ENCODE results near the gene ABCD3.
A peak's percentile ranks its signal among the peaks of the same experiment; 100 is the strongest.
"Not testable (repeated sequence)": the region's sequence is repeated elsewhere in the genome, so short reads cannot be mapped to it uniquely, and the experiment has no call there.

Gene ABCD3

DNA sequence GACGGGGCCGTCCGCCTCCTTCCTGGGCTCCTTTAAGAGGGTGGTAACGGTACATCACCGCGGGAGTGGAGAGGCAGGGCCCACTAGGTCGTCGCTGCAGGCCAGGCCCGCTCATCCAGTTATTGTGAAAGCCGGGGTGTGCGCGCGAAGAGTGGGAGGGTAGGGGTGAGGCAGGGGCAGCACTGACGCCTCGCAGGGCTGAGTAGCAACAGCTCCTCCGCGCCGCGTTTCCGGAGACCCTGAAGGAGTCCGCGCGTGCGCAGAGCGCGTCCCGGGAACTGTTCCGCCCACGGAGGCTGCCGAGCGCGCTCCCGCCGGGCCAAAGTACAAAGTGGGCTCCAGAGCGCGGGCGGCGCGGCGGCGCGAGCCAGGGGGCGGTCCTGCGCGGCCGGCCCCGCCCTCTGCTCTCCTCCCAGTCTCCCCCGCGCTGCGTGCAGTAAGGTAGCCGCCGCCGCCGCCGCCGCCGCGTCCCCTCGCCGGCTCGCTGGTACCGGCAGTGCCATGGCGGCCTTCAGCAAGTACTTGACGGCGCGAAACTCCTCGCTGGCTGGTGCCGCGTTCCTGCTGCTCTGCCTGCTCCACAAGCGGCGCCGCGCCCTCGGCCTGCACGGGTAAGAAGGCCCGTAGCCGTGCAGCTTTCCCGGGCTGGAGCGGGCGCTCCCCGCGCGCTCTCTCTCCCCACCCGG lies at the start of gene ABCD3:
Gene ABCD3 (plus strand): TSS at position 412 of the 686 bp plus-strand sequence. CDS start 90 bp downstream, at position 502.
- DNase-seq: peak; percentile 98

DNA sequence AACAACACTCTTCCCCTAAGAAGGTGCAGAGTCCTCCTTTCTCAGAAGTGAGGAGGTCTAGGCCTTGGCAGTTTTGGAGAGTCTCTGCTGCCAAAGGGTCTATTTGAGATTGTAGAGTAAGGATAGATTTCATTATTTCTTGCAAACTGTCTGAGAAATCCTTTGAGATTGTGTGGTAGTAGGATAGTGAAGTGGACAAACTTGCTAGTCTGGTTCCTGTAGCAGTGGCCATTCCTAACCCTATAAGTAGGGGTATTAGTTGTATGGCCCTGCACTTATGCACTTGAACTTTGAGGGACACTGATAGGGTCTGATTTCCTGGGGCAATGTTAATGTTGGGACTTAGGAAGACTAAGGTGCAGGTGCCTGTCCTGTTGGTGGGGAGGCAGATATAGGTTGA lies 45.4 kb upstream of the ABCD3 start:
- DNase-seq: not testable (repeated sequence)

DNA sequence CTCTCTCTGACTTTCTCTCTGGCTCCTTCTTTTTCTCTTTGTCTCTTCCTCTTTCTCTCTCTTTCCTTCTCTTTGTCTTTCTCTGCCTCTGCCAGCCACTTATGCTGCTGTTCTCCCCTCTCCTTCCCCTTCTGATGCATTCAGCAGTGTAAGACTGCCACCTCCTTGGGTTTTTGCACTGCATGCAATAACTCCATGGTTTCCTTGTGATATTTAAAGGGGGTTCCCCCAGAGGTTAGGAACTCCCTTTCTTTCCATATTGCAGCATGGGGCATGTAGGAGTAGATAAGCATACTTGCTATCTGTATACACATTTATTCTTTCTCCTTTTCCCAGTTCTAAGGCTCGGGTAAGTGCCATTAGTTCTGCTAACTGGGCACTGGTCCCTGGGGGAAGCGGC lies 44.9 kb upstream of the ABCD3 start:
- DNase-seq: not testable (repeated sequence)

DNA sequence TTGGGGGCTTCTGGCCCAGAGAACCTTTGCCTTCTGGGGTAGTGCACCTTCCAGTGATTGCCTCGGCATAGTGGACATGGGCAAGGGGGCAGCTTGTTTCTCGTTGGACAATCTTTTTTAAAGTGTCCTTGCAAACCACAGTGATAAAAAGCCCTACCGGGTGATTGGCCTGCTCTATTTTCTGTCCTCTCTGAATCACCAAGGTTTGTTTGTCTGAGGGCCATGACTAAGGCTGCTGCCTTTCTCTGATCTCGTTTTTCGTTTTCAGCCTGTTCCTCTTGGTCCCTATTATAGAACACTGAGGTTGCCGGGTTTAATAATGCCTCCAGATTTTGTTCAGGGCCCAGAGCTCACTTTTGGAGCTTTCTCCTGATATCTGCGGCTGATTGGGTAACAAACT lies 42.5 kb upstream of the ABCD3 start:
- DNase-seq: not testable (repeated sequence)

DNA sequence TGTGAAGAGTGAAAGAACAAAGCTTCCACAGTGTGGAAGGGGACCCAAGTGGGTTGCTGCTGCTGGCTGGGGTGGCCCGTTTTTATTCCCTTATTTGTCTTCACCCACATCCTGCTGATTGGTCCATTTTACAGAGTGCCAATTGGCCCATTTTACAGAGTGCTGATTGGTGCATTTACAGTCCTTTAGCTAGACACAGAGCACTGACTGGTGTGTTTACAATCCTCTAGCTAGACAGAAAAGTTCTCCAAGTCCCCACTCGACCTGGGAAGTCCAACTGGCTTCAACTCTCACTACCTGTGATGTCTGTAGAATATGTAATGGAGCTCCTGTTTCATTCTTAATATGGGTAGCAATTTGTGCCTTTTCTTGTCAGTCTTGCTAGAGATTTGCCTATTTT lies 39.7 kb upstream of the ABCD3 start:
- not testable (repeated sequence) for DNase-seq

DNA sequence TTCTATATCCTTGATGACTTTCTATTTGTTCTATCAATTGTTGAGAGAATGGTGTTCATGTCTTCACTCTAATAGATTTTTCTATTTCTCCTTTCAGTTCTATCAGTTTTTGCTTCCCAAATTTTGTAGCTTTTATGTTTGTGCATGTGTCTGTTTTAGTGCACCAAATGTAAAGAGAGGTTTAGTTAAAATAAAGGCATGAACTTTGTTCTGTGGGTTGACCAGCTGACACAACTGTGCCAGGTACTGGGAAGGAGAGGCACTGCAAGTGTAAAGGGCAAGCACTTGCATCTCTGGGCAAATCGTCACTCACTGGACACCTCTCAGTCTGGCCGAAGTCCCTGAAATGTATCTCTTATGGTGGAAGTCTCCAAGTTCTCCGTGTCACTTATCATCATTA lies 38.6 kb upstream of the ABCD3 start:
- no peak for DNase-seq

DNA sequence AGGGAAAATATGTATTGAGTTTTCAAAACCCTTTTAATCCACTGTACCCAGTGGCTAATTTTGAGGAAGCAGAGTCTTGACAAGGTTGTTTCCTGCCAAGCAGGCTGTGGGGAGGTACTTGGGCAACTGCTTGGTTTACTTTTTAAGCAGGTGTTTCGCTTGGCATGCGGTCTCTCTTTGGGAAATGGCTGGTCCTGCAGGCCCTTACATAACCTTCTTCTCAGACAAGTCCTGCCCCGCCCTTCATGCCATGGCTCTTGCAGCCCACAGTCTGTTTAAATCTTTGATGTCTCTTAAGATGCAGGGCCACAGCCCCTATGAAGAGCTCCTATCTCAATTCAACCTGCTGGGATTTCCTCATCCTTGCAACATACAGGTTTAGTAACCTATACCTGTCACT lies 36.0 kb upstream of the ABCD3 start:
- DNase-seq: no peak

DNA sequence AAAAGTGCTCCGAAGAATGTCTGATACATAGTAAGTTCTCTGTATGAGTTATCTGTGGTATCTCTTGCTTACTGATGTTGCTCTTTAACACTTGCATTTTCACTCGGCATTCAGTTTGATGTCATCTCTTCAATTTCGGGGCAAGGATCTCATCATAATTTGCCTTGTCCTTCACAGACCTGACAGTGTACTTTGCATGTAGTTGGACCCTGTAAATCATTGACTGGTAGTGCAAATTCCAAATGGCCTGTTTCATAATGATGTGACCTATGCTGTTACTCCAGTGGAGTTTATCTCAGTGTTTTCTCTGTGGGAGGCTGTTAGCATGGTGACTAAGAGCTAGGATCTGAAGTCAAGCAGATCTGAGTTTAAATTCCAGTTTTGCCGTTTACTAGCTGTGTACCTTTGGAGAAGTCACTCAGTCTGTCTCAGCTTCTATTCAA lies 34.2 kb upstream of the ABCD3 start:
- no peak for DNase-seq

DNA sequence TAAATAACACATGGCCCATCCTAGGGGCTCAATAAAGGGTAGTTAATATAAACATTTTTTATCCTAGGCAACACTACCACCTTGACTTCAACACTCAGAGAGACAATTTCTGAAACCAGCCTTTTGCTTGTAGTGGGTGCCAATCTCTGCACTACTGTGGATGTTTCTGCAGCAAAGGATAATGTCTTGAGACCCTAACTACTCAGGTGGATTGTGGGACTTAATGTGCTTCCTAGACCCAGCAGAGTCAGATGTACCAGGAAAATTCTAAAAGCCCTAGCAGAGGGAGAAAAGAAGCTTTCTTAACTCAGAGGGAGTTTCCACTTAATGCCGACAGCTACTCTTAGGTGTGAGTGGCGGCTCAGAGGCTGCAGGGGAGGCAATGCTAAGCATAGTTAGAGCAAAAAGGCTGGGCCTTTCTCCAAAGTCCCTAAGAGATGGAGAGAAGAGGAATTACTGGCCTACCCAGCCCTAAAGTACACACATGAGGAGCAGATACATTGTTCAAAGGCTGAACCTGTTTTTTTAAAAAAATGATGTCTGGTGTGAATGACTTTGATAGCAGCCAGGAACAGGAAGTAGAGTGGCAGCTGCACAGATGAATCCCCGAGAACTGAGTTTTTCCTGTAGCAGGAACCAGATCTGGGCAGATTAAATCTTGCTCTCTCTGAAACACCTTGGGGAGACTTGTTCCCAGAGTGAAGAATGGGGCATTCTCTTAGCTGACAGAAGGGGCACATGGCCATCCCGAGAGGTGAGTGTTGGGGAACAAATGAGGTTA lies 33.5 kb upstream of the ABCD3 start:
- DNase-seq: peak in 1 of 2 donors; percentile 13

DNA sequence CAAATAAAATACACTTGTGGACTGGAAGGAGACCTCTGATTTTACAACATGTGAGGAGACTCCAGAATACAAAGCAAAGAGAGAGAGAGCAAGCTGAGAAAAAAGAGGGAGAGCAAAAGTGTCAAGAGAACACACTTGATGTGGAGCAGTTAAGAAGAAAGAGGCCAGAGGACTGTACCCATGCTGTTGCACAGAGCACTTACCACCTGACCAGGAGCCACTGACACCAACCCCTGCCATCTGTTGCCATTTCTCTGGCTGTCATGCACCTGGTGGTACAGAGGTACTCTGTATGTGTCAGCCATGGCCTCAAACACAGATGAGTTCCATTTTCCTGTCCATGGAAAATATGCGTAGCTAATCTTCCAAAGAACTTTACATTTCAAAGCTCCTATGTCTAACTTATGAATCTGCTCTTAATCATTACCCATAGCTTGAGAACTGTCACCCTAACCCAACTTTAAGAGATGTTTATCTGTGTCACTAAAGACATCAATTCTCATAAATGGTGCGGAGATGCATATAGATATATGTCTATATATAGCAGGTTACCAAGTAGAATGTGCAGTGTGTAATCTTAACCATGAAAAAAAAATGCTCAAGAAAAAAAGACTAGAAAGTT lies 32.8 kb upstream of the ABCD3 start:
- DNase-seq: no peak

DNA sequence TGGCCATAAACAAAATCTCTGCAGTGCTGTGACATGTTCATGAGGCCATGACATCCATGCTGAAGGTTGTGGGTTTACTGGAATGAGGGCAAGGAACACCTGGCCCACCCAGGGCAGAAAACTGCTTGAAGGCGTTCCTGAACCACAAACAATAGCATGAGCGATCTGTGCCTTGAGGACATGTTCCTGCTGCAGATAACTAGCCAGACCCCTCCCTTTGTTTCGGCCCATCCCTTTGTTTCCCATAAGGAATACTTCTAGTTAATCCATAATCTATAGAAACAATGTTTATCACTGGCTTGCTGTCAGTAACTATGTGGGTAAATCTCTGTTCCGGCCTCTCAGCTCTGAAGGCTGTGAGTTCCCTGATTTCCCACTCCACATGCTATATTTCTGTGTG lies 28.9 kb upstream of the ABCD3 start:
- no peak for DNase-seq

DNA sequence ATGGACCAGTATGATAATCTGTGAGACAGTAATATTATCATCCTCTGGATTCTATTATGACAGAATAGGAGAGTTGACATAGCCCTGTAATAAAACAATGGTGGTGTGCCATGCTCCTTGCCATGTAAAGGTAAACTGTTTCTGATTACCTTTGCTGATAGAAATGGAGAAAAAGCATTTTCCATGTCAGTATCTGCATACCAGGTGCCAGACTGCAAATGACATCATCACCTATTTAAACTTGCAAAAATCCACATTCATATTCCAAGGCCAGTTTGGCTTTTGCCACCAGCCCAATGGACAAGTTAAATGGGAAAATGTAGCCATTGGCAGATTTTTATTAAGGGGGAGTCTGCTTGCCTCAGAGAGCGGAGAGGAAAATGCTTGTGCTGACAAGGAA lies 23.9 kb upstream of the ABCD3 start:
- no peak for DNase-seq

DNA sequence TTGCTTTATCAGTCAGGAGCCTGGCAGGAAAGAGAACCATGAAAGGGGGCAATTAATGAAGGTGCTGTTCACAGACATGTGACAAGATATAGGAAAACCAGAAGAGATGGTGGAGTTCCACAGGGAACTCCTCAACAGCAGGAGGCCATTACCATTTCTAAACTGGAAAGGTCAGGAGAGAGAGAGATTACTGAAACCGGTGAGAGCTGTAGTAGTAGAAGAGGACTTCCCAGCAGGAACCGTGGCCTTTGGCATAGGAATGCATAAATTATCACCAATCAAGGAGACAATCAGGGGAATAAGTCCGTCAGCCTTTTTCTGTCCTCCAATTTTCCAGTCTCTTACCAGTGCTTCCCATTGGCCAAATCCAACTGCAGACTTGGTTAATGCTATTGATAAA lies 23.0 kb upstream of the ABCD3 start:
- DNase-seq: no peak

DNA sequence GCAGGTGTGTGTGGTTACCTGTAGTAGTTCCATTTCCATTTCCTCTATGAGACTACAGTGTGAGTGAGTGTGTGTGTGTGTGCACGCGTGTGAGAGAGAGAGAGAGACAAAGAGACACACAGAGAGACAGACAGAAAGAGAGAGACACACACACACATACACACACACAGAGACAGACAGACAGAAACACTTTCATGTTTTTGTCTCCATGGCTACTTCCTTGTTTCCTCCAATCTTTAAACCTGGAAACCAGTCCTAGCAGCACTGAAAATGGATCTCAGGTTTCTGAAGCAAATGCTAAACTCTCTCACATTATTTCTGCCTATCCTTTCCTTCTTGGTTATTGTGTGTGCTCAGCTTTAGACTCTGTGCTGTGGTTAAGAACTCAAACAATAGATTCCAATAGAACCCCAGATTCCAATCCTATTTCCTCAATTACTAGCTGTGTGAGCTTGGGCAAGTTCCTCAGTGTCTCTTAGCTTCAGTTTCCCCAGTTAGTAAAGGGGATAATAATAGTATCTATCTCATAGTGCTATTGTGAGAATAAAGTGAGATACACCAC lies 22.4 kb upstream of the ABCD3 start:
- DNase-seq: no peak

DNA sequence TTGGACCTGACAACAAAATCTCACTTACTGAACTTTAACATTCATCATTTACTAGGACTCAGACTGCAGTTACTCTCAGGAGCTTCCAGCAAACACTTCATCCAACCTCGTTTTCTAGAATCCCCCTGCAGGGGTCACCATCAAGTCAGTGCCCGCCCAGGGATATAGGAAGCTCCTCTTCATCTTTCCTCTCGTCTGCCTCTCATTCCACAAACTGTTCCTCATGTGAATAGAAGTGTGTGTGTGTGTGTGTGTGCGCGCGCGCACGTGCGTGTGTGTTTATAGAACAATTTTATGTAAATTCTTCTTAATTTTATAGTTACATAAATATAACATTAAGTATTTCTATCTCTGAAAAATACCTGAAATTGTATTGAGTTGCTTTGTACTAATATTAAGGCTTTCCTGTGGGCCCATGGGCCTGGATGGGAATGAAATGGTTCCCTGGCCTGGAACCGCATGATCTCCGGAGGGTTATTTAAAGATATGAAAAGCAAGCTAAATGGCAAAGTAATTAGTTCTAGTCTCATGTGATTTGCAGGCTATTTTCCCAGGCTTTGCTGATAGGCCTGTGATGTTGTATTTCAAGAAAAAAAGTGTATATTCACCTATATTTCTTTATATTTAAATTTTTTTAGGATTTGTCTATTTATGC lies 21.7 kb upstream of the ABCD3 start:
- no peak for DNase-seq

DNA sequence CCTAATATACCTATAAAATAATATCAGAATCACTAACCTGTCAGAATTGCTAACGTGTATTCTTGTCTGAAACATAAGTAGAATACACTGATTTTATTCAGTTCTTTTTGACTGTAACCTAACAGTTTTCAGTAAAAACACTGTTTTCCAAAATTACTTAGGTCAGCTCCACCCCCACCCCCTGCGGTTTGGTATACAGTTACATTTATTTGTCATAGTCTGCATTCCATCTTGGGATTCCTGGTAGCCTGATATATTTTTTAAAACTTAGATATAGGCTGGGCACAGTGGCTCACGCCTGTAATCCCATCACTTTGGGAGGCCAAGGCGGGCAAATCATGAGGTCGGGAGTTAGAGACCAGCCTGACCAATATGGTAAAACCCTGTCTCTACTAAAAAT lies 19.8 kb upstream of the ABCD3 start:
- no peak for DNase-seq

DNA sequence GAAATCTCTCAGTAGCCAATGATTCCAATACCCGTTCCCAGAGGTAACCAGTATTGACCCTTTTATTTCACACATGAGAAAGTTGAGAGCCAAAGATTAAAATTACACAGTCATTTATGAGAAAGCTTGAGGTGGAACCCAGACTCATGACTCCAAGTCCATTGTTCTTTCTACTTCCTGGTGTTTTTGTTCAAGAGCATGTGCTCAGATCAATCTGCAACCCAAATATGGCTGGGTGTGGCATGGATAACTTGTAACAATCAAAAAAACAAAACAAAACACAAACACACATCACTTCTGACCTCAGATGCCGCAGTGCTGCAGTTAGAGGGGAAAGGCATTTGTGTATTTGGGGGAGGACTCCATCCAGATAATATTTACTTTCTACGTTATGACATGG lies 18.7 kb upstream of the ABCD3 start:
- no peak for DNase-seq

DNA sequence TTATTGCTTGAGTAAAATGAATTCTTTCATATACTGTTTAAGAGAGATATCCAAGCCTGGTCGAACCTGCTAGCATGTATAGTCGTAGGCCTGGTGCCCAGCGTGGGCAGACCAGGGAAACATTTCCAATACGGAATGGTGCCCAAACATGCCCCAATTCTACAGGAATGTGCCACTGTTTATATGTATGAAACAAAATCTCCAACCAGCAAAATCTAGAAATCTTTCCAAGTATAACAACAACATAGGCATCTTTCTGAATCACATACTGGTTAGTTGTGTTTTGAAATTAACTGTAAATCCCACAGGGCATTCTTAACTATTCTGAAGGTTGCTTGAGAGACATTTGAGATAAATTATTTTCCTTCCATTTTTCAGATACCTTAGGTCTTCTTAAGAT lies 17.0 kb upstream of the ABCD3 start:
- no peak for DNase-seq

DNA sequence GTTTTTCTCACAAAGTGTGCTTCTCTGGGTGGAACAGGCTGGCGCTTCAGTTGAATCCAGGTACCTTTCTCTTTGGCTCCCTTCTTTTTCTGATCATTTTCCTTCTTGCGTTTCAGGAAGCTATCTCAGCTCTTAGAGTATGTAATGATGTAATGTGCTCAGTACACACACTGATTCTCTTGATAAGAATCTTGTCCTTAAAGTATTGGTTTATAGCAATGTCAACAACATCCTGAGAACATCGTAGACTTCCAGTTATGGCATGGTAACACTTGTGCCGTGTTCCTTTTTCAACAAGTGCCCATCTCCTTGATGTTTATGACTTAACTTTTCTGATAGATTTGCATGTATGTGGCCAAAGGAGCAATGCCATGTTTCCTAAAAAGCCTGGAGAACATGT lies 11.7 kb upstream of the ABCD3 start:
- no peak for DNase-seq

DNA sequence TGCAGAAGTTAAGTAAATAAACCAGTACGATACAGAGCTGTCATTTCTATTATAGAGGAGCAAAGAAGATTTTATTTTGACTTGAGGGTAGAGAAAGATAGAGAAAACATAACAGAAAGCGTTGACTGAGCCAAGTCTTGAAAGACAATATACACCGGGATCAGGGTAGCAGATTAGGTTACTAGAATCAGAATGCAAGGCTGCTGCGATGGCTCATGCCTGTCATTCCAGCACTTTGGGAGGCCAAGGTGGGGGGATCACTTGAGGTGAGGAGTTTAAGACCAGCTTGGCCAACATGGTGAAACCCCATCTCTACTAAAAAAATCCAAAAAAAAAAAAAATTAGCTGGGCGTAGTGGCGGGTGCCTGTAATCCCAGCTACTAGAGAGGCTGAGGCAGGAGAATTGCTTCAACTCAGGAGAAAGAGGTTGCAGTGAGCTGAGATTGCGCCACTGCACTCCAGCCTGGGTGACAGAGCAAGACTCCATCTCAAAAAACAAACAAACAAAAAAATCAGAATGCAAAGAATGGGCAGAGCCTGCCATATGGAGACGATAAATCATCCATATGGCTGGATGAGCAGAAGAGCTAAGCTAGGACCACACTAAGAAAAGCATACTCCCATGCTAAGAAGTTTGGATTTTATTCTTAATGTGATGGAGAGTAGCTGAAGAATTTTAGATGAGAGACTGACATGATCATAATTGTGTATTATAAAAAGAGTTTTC lies 9.9 kb upstream of the ABCD3 start:
- DNase-seq: no peak

DNA sequence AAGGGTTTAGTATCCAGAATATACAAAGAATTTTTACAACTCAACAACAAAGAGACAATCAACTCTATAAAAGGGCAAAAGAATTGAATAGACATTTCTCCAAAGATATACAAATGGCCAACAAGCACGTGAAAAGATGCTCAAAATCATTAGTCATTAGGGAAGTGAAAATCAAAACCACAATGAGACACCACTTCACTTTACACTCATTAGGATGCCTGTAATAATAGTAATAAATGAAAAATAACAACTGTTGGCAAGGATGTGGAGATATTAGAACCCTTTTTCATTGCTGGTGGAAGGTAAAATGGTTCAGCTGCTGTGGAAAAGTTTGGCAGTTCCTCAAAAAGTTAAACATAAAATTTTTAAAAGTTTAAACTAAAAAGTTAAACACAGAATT lies 7.0 kb upstream of the ABCD3 start:
- DNase-seq: no peak

DNA sequence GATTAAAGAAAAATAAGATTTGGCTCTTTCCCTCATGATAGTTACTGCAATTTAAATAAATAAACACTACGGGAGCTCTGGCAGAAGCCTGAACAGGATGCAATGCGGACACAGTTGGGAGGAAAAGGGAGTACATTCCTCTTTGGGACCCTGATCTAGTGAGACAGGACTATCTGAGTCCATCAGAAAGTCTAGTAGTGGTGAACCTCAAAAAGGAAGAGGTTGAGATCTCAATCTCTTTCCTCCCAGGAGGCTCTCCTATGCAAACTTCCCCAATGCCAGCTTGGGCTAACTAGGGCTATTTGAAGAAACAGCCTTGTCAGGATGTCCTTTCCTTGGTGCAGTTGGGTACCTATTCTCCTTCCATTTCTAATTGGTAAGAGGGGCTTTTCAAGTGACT lies 4.9 kb upstream of the ABCD3 start:
- no peak for DNase-seq
